ENCODE data around the gene BBS12.

Gene BBS12

DNA sequence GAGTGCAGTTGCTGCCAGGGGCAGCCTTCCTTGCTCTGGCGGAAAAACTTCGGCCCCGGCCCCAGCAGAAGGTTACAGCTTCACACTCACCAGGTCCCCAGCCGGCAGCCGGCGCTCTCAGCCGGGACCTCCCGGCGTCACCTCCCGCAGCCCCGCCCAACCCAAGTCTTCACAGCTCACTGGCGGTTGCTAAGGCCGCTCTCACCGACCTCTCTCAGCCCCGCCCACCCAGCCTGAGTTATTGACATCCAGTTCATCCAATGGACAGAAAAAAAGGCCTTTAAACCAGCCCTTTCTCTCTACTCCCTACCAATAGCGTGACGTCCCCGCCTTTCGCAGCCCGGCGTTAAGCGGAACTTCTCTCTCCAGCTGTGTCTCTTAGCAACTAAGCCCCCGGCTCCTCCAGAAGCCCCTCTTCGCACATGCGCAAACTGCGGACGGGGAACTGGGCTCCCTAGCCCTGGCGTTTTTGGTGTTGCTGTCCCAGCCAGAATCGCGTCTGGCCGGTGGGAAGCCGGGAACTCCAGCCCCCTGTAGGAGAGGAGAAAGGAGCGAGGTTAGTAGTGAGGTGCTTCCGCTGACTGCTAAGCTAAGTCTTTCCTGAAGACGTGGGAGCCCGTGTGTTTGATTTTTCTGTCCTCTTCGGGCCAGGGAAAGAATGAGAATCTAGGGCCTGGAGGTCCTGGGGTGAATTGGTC, at the start of gene BBS12:
BBS12 (plus strand) TSS at position 376 of the 698 bp plus-strand sequence. CDS start 9,189 bp downstream, outside the sequence.
- TF ChIP-seq, protein P1, sequence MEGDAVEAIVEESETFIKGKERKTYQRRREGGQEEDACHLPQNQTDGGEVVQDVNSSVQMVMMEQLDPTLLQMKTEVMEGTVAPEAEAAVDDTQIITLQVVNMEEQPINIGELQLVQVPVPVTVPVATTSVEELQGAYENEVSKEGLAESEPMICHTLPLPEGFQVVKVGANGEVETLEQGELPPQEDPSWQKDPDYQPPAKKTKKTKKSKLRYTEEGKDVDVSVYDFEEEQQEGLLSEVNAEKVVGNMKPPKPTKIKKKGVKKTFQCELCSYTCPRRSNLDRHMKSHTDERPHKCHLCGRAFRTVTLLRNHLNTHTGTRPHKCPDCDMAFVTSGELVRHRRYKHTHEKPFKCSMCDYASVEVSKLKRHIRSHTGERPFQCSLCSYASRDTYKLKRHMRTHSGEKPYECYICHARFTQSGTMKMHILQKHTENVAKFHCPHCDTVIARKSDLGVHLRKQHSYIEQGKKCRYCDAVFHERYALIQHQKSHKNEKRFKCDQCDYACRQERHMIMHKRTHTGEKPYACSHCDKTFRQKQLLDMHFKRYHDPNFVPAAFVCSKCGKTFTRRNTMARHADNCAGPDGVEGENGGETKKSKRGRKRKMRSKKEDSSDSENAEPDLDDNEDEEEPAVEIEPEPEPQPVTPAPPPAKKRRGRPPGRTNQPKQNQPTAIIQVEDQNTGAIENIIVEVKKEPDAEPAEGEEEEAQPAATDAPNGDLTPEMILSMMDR (IDR thresholded peaks at IDR 0.05; ENCODE audit: low read depth, low read length, missing control alignments), result peak; percentile 47
- peak; percentile 98 for DNase-seq (ENCODE audit: low read depth)

DNA sequence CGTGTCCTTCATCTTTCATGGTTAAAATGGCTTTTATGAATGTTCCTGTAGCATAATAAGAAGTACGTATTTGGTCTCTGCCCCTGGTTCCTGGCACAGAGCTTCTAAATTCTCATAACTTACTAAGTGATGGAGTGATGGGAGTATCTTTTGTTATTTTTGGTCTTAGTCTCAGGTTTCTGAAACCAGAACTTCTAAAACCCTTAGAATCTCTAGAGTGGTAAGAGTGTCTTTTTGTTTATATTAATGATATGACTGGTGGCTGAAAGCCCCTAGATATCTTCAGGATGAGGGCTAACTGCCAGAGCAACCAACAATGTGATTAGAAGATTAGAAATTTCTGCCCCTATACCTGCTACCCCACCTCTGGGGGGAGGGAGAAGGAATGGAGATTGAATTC, 45.8 kb upstream of the BBS12 start:
- no peak for DNase-seq (ENCODE audit: low read depth)
- TF ChIP-seq, protein P1 (IDR thresholded peaks at IDR 0.05; ENCODE audit: low read depth, low read length, missing control alignments), result no peak
- no peak overlapping the region for H3K4me3 ChIP-seq (ENCODE audit: low read depth, low read length)

More for the DNA sequence above, at the start of gene BBS12:
- H3K4me3 ChIP-seq (ENCODE audit: low read depth, low read length), result peak within 1 kb of the TSS; percentile 88

DNA sequence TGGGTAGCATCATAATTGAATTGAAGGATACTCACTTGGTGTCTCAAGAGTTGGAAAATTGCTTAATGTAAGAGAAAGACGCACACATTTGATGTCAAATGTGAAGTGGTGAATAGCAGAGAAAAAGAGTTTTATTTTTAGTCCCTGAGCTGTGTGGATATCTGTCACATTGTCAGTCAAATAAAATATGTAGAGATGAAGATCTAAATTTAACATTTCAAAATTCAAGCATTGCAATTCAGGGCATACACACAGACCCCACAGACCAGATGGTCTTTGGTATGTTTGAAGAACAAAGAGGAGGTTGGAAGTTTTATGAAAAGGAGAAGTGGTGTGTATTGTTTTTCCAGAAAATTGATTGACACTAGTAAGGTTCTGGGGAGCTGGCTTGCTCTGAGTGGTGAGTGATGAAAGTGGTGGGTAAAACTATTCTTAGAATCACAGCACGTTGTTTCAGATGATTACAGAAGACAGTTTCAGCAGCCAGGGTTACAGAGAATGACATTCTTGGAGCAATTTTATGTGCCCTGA, 44.9 kb upstream of the BBS12 start:
- H3K4me3 ChIP-seq (ENCODE audit: low read depth, low read length), result no peak overlapping the region
- TF ChIP-seq, protein P1 (IDR thresholded peaks at IDR 0.05; ENCODE audit: low read depth, low read length, missing control alignments), result no peak
- no peak for DNase-seq (ENCODE audit: low read depth)

DNA sequence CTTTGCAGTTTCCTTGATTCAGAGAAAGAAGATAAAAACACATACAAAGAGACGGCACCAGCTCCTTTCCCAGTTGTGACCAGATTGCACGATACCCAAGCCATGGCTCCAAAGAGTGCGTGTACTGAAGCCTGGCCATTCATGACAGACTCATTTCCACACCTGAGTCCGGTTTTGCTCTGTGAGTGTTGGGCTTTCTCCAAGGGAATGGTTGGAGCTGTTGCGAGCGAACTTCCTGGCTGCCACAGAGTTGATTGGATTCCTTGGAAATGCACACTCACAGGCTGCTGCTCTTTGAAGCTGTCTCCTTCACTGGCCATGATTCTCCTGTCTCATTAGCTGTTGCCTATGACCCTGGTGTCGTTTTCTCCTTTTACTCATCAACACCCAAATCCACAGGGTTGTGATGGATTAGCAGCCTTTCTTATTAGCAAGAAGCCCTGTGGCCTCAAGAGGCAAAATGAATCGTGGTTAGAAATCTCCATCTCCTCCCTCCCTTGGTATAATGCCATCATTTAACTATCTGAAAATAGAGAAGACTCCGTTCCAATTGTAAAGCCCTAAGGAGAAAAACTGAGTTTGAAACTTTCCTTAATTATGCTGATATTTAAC, 43.9 kb upstream of the BBS12 start:
- H3K4me3 ChIP-seq (ENCODE audit: low read depth, low read length), result no peak overlapping the region

DNA sequence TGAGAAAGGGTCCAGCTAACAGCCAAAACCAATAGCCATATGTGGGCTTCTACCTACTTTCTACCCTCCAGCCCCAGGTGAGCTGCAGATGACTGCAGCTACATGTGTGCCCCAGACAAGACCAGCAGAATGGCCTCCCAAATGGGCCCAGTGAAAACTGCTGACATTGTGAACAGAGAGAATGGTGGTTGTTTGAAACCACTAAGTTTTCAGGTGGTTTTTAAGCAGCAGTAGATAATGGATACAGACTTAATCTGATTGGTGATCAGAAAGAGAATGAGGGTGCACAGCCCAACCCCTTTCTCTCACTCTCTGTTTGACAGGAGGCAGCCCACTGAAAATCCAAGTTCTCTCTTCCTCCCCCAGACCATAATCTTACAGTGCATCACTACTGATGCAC, 42.5 kb upstream of the BBS12 start:
- TF ChIP-seq, protein P1 (IDR thresholded peaks at IDR 0.05; ENCODE audit: low read depth, low read length, missing control alignments), result no peak
- no peak overlapping the region for H3K4me3 ChIP-seq (ENCODE audit: low read depth, low read length)
- DNase-seq (ENCODE audit: low read depth), result peak; percentile 49

More for the DNA sequence above, 43.9 kb upstream of the BBS12 start:
- no peak for DNase-seq (ENCODE audit: low read depth)
- TF ChIP-seq, protein P1 (IDR thresholded peaks at IDR 0.05; ENCODE audit: low read depth, low read length, missing control alignments), result no peak

GRCh38 chr4:122691988-122692387, 40.5 kb upstream of the BBS12 start:
- H3K4me3 ChIP-seq (ENCODE audit: low read depth, low read length), result no peak overlapping the region
- DNase-seq (ENCODE audit: low read depth), result no peak
- TF ChIP-seq, protein P1 (IDR thresholded peaks at IDR 0.05; ENCODE audit: low read depth, low read length, missing control alignments), result no peak

Measured in GM12864 (cell line).